ENCODE data around the gene FAM53B. TPM values are rescaled to one million over a fixed set of nuclear protein-coding genes. Genes with fewer than 3 reads are reported as not detected.
A peak's percentile ranks its signal among the peaks of the same experiment; 100 is the strongest.

Gene FAM53B
- total RNA-seq, 4 donors from 2014 or later: 41.0 to 110 (median 50.0) TPM

DNA sequence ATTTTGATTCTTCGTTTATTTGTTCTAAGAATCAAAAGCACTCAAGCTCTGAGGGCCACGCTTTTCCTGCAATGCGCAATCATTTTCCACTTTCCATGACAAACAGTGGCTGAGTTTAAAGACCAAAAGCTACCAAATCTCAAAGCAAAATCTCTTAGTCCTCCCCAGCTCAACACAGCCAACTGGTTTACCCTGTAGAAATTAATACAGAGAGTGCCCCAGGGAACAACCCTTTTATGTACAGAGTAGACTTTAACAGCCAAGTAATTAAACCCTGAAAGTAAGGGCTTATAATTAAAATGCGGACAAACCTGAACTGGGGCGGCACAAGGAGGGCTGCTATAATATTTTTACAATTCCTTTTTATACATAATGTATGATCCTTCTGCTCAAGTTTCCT is 53.2 kb downstream of the FAM53B start:
- DNase-seq: no peak
- no peak for TF ChIP-seq EP300 (IDR thresholded peaks at IDR 0.05; ENCODE audit: low read depth)
- no peak for TF ChIP-seq POLR2AphosphoS5 (IDR thresholded peaks at IDR 0.05)
- TF ChIP-seq, protein P1, sequence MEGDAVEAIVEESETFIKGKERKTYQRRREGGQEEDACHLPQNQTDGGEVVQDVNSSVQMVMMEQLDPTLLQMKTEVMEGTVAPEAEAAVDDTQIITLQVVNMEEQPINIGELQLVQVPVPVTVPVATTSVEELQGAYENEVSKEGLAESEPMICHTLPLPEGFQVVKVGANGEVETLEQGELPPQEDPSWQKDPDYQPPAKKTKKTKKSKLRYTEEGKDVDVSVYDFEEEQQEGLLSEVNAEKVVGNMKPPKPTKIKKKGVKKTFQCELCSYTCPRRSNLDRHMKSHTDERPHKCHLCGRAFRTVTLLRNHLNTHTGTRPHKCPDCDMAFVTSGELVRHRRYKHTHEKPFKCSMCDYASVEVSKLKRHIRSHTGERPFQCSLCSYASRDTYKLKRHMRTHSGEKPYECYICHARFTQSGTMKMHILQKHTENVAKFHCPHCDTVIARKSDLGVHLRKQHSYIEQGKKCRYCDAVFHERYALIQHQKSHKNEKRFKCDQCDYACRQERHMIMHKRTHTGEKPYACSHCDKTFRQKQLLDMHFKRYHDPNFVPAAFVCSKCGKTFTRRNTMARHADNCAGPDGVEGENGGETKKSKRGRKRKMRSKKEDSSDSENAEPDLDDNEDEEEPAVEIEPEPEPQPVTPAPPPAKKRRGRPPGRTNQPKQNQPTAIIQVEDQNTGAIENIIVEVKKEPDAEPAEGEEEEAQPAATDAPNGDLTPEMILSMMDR (IDR thresholded peaks at IDR 0.05): no peak
- no peak for TF ChIP-seq POLR2A (IDR thresholded peaks at IDR 0.05)
- Histone ChIP-seq H3K36me3 (peaks cover 0 to 5% (median 0%) of the 10 kb centered on the region in 4 donors), H3K4me3 (no peak overlapping the region), H3K27ac (no peak overlapping the region), H3K27me3 (no peaks in the 10 kb centered on the region), H3K4me1 (peaks cover 0 to 19% (median 0%) of the 10 kb centered on the region in 4 donors), H3K9me3 (no peaks in the 10 kb centered on the region)
- WGBS, 2 donors (ENCODE audit: low coverage in 1 of 2): 92 to 96% methylated on average over 4 to 5 of the region's 5 CpGs
- in situ Hi-C loops (cut with MboI; ENCODE audit: low pct_ligation_motif_present in 1 of 4, low pct_unique_long_range_greater_than_20kb in 1 of 4, low sequenced_read_pairs in 3 of 4) (no loop called here), intact Hi-C loops (cut with DNase I; ENCODE audit: low total_unique reads) (no loop called here)

DNA sequence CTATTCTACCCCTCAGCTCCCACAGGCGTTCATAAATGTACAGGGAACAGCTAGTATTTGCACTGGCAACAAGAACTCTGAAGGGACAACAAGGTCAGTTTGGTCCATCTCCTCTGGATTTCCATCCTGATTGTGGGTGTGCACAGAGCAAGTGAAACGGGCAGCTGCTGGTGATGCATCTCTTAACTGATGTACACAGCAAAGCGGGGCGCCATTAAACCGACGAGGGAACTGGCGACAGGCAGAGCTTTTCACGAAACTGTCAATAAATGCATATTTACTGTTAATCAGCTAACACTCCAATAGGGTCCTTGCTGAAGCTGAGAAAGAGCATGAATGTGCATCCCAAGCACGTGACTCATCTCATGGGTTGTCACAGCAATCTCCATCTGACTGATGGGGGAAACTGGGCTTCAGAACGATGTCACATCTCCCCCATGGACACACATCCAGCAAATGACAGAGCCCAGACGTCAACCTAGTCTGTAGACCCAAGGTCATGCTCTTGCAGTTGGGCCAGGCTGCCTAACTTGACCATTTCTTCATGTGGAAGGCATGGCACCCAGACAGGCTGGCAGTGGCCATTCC is 54.2 kb downstream of the FAM53B start:
- intact Hi-C loops (cut with DNase I; ENCODE audit: low total_unique reads) (no loop called here), in situ Hi-C loops (cut with MboI; ENCODE audit: low pct_ligation_motif_present in 1 of 4, low pct_unique_long_range_greater_than_20kb in 1 of 4, low sequenced_read_pairs in 3 of 4) (no loop called here)
- peaks cover 0 to 28% (median 4%) of the 10 kb centered on the region in 4 donors for H3K4me1 ChIP-seq
- no peak for DNase-seq
- H3K27me3 ChIP-seq: no peaks in the 10 kb centered on the region
- no peak overlapping the region for H3K4me3 ChIP-seq
- 90 to 98% methylated on average over 2 to 11 of the region's 11 CpGs for whole genome bisulfite sequencing, 2 donors (ENCODE audit: low coverage in 1 of 2)
- no peak overlapping the region for H3K27ac ChIP-seq
- H3K9me3 ChIP-seq: no peaks in the 10 kb centered on the region
- peaks cover 0 to 4% (median 0%) of the 10 kb centered on the region in 4 donors for H3K36me3 ChIP-seq
- no peak for TF ChIP-seq EP300 (IDR thresholded peaks at IDR 0.05; ENCODE audit: low read depth)

DNA sequence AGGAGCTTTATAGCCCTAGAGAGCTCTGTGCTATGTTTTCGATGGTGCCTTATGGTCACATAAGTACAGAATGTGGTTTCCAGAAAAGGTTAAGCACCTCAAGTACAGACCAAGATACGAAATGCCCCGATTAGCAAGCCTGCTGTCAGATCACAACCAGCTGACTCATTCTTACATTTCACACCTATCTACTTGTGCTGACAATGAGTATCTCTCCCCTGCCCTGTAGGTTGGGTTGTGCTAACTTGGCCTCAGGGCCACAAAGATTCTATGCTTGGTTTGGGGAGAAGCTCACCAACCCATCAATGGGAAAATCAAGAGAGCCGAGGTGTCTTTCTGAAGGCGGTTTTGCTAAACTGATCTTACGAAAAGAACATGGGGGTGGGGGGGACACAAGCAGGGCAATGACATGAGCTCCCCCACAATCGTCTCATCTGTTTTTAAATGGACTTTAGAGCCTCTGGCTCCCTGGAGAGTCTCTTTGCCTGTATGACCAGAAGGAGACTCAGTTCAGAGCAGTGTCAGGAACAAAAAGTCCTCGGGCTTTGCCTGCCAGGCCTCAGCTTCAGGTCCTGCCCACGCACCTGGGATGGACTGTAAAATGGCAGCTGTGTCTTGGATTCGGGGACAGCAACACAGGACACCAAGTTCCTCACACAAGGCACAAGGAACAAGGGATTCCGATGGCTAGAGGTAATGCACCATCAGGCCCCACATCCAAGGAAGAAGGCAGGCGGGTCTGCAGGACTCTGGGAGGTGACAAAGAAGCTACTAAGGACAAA is 55.1 kb downstream of the FAM53B start:
- WGBS, 2 donors (ENCODE audit: low coverage in 1 of 2): 88 to 93% methylated on average over 3 to 12 of the region's 12 CpGs
- Histone ChIP-seq H3K9me3 (no peaks in the 10 kb centered on the region), H3K27me3 (no peaks in the 10 kb centered on the region), H3K4me3 (no peak overlapping the region), H3K4me1 (peaks cover 0 to 33% (median 5%) of the 10 kb centered on the region in 4 donors), H3K36me3 (no peaks in the 10 kb centered on the region), H3K27ac (no peak overlapping the region)
- intact Hi-C loops (cut with DNase I; ENCODE audit: low total_unique reads): no loop called here
- DNase-seq: no peak
- TF ChIP-seq POLR2A (IDR thresholded peaks at IDR 0.05) (no peak), EP300 (IDR thresholded peaks at IDR 0.05; ENCODE audit: low read depth) (no peak)
- in situ Hi-C loops (cut with MboI; ENCODE audit: low pct_ligation_motif_present in 1 of 4, low pct_unique_long_range_greater_than_20kb in 1 of 4, low sequenced_read_pairs in 3 of 4): no loop called here

GRCh38 chr10:124688386-124688785 is 55.8 kb downstream of the FAM53B start:
- H3K4me1 ChIP-seq: peaks cover 0 to 39% (median 7%) of the 10 kb centered on the region in 4 donors
- intact Hi-C loops (cut with DNase I; ENCODE audit: low total_unique reads) (no loop called here), in situ Hi-C loops (cut with MboI; ENCODE audit: low pct_ligation_motif_present in 1 of 4, low pct_unique_long_range_greater_than_20kb in 1 of 4, low sequenced_read_pairs in 3 of 4) (no loop called here)
- WGBS, 2 donors (ENCODE audit: low coverage in 1 of 2): 91 to 93% methylated on average over 3 to 6 of the region's 6 CpGs
- no peaks in the 10 kb centered on the region for H3K9me3 ChIP-seq
- H3K27me3 ChIP-seq: no peaks in the 10 kb centered on the region
- no peak for TF ChIP-seq EP300 (IDR thresholded peaks at IDR 0.05; ENCODE audit: low read depth)
- no peak for TF ChIP-seq POLR2AphosphoS5 (IDR thresholded peaks at IDR 0.05)
- TF ChIP-seq POLR2A (IDR thresholded peaks at IDR 0.05): no peak
- TF ChIP-seq, protein P1 (IDR thresholded peaks at IDR 0.05): no peak
- no peak overlapping the region for H3K4me3 ChIP-seq
- DNase-seq: no peak
- no peaks in the 10 kb centered on the region for H3K36me3 ChIP-seq
- H3K27ac ChIP-seq: peak overlapping the region in 2 of 4 donors; percentile 11 to 39

- Histone ChIP-seq H3K27ac (peak overlapping the region; percentile 38 to 54 (median 38)), H3K4me3 (no peak overlapping the region), H3K27me3 (no peaks in the 10 kb centered on the region), H3K4me1 (peaks cover 0 to 46% (median 7%) of the 10 kb centered on the region in 4 donors), H3K36me3 (peaks cover 0 to 3% (median 1%) of the 10 kb centered on the region in 4 donors), H3K9me3 (no peaks in the 10 kb centered on the region)
- in situ Hi-C loops (cut with MboI; ENCODE audit: low pct_ligation_motif_present in 1 of 4, low pct_unique_long_range_greater_than_20kb in 1 of 4, low sequenced_read_pairs in 3 of 4): no loop called here
- intact Hi-C loops (cut with DNase I; ENCODE audit: low total_unique reads): no loop called here
- 80 to 86% methylated on average over 9 to 12 of the region's 12 CpGs for WGBS, 2 donors (ENCODE audit: low coverage in 1 of 2)
- TF ChIP-seq POLR2AphosphoS5 (IDR thresholded peaks at IDR 0.05) (no peak), EP300 (IDR thresholded peaks at IDR 0.05; ENCODE audit: low read depth) (no peak), POLR2A (IDR thresholded peaks at IDR 0.05) (no peak)
- TF ChIP-seq, protein P1 (IDR thresholded peaks at IDR 0.05): no peak
- peak; percentile 38 for DNase-seq
Observed at GRCh38 chr10:124686707-124687376, 57.3 kb downstream of the FAM53B start.
